ENCODE results near the gene GLIPR1.

- TF ChIP-seq POLR2A (IDR thresholded peaks at IDR 0.05; ENCODE audit: low read depth, low read length) (no peak), POLR2AphosphoS5 (IDR thresholded peaks at IDR 0.05; ENCODE audit: low read depth, low read length) (no peak), TAF1 (IDR thresholded peaks at IDR 0.05; ENCODE audit: borderline replicate concordance, low read depth, low read length) (no peak)
These were observed 6.4 kb upstream of the GLIPR1 start for GRCh38 chr12:75474116-75474515.
